WTC11 (cell line): ENCODE data around the gene PAM. TPM values are rescaled to one million over a fixed set of nuclear protein-coding genes. Genes with fewer than 3 reads are reported as not detected.

Experiments
- ATAC-seq: fragments of 200-7000 bp; cut with Tn5 transposase; 2 replicates; pipeline ENCODE4 v1.10.0; 2021; ENCODE audit warnings: mild to moderate bottlenecking, moderate library complexity
- CTCF ChIA-PET: fragments of 300-600 bp; sonication (Branson Sonifier 250); formaldehyde crosslinking; loops from one replicate; lab custom pipeline; 2021; ENCODE audit warnings: antibody characterized with exemption; lab: Charles Lee
- POLR2A ChIA-PET: fragments of 350-600 bp; sonication (Branson Sonifier 250); formaldehyde crosslinking; loops from one replicate; lab custom pipeline; 2021; ENCODE audit warnings: antibody characterized with exemption; lab: Charles Lee
- DNase-seq: peaks from one replicate; pipeline ENCODE4 v3.0.0; 2021; ENCODE audit warnings: low spot score
- H3K27ac Mint-ChIP-seq: 2 replicates; pipeline ENCODE4 v1.8.0; 2021; ENCODE audit warnings: mixed read lengths
- H3K27me3 Mint-ChIP-seq: 2 replicates; pipeline ENCODE4 v1.8.0; 2021; ENCODE audit warnings: low read depth, mild to moderate bottlenecking, moderate library complexity, mixed read lengths
- H3K36me3 Mint-ChIP-seq: 2 replicates; pipeline ENCODE4 v1.8.0; 2021; ENCODE audit warnings: mixed read lengths
- H3K4me1 Mint-ChIP-seq: 2 replicates; pipeline ENCODE4 v1.8.0; 2022; ENCODE audit warnings: mixed read lengths
- H3K4me3 Mint-ChIP-seq: 2 replicates; pipeline ENCODE4 v1.8.0; 2021; ENCODE audit warnings: mild to moderate bottlenecking, moderate library complexity, mixed read lengths
- H3K9me3 Mint-ChIP-seq: 2 replicates; pipeline ENCODE4 v1.8.0; 2021; ENCODE audit warnings: mixed read lengths
- ATF6 ChIP-seq: sonication (generic); formaldehyde crosslinking; IDR thresholded peaks from 2 replicates; pipeline ENCODE4 v1.8.1; 2023; ENCODE audit warnings: mild to moderate bottlenecking, missing genetic modification reagents
- CTCF ChIP-seq: fragments of 200-600 bp; IDR thresholded peaks from 2 replicates; pipeline ENCODE4 v1.8.0; 2022; ENCODE audit warnings: antibody characterized with exemption
- E2F5 ChIP-seq: sonication (generic); formaldehyde crosslinking; IDR thresholded peaks from 2 replicates; pipeline ENCODE4 v1.8.1; 2022; ENCODE audit warnings: mild to moderate bottlenecking, moderate library complexity, missing genetic modification reagents
- ERG ChIP-seq: fragments of 250-450 bp; sonication (Bioruptor Pico); IDR thresholded peaks from 2 replicates; pipeline ENCODE4 v1.8.0; 2021; ENCODE audit warnings: mild to moderate bottlenecking
- GABPB1 ChIP-seq: sonication (generic); formaldehyde crosslinking; IDR thresholded peaks from 2 replicates; pipeline ENCODE4 v1.8.1; 2023; ENCODE audit warnings: mild to moderate bottlenecking, missing genetic modification reagents
- KAT7 ChIP-seq: sonication (generic); formaldehyde crosslinking; IDR thresholded peaks from 2 replicates; pipeline ENCODE4 v1.8.1; 2023; ENCODE audit warnings: missing genetic modification reagents, mild to moderate bottlenecking, borderline replicate concordance
- NFATC4 ChIP-seq: fragments of 250-450 bp; sonication (Bioruptor Pico); IDR thresholded peaks from 2 replicates; pipeline ENCODE4 v1.9.0; 2021; ENCODE audit warnings: mild to moderate bottlenecking
- NR1H2 ChIP-seq: sonication (generic); formaldehyde crosslinking; IDR thresholded peaks from 2 replicates; pipeline ENCODE4 v1.9.0; 2021; ENCODE audit warnings: mild to moderate bottlenecking, moderate library complexity, missing genetic modification reagents
- RELA ChIP-seq: sonication (generic); formaldehyde crosslinking; IDR thresholded peaks from 2 replicates; pipeline ENCODE4 v1.8.1; 2022; ENCODE audit warnings: missing genetic modification reagents, mild to moderate bottlenecking, borderline replicate concordance
- STAT6 ChIP-seq: sonication (generic); formaldehyde crosslinking; conservative IDR thresholded peaks from 2 replicates; pipeline ENCODE4 v1.8.1; 2023; ENCODE audit warnings: mild to moderate bottlenecking, low read depth, missing genetic modification reagents, moderate library complexity
- ZNF317 ChIP-seq: sonication (generic); formaldehyde crosslinking; IDR thresholded peaks from 2 replicates; pipeline ENCODE4 v1.8.1; 2023; ENCODE audit warnings: low read depth, mild to moderate bottlenecking, moderate library complexity, missing genetic modification reagents, borderline replicate concordance
- ZNF512 ChIP-seq: sonication (generic); formaldehyde crosslinking; IDR thresholded peaks from 2 replicates; pipeline ENCODE4 v1.8.1; 2022; ENCODE audit warnings: missing genetic modification reagents, borderline replicate concordance
- ZNF532 ChIP-seq: fragments of 250-450 bp; sonication (Bioruptor Pico); IDR thresholded peaks from 2 replicates; pipeline ENCODE4 v1.9.0; 2021; ENCODE audit warnings: mild to moderate bottlenecking, borderline replicate concordance
- total RNA-seq: library from RNA; stranded (reverse); gene quantifications from 3 replicates; pipeline ENCODE4 v1.2.3, GENCODE V29; 2021

Gene PAM
- total RNA-seq, 1 experiment from 2014 or later = 52.3 TPM

GRCh38 chr5:102901424-102902134 lies 146.5 kb downstream of the PAM start (continued):
- TF ChIP-seq STAT6 (CRISPR knock-in tag) (no peak), NFATC4 (CRISPR knock-in tag) (no peak), ZNF317 (no peak), ZNF532 (CRISPR knock-in tag) (no peak), ATF6 (CRISPR knock-in tag) (no peak), ERG (no peak)
- TF ChIP-seq, all 79 proteins: peak for 0

- POLR2A ChIA-PET = no interaction called here
- no peak for DNase-seq
Observed at GRCh38 chr5:102902135-102902448, 147.0 kb downstream of the PAM start.

More at GRCh38 chr5:102902135-102902448, 147.0 kb downstream of the PAM start:
- peaks cover 6% of the 10 kb centered on the region for H3K4me1 Mint-ChIP-seq
- H3K27ac Mint-ChIP-seq = no peak overlapping the region
- peaks cover 10% of the 10 kb centered on the region for H3K36me3 Mint-ChIP-seq
- CTCF ChIA-PET = no interaction called here
- TF ChIP-seq GABPB1 (CRISPR knock-in tag) = no peak
- TF ChIP-seq E2F5 (CRISPR knock-in tag) = no peak
- no peak for TF ChIP-seq CTCF
- TF ChIP-seq NR1H2 = no peak
- no peak for TF ChIP-seq RELA (CRISPR knock-in tag)
- no peak for TF ChIP-seq KAT7
- no peak for TF ChIP-seq ZNF512 (CRISPR knock-in tag)
- no peaks in the 10 kb centered on the region for H3K27me3 Mint-ChIP-seq
- H3K4me3 Mint-ChIP-seq = no peak overlapping the region
- H3K9me3 Mint-ChIP-seq = peaks cover 9% of the 10 kb centered on the region
- ATAC-seq = no peak
